Subcutaneous abdominal adipose tissue (tissue), 5 donors: ENCODE measurements around the gene RXRA.

Source experiments
- H3K27ac ChIP-seq: one replicate; pipeline ENCODE4 v1.7.0; 2013; ENCODE audit warnings: low read depth, mild to moderate bottlenecking, inconsistent platforms, low read length, moderate library complexity
- H3K27me3 ChIP-seq, 5 donors: one replicate each; pipeline ENCODE4 v1.7.0; 2013; ENCODE audit warnings: low read length in 5 of 5, inconsistent platforms in 1 of 5; ENCODE audit not compliant: control insufficient read depth in 5 of 5, insufficient read depth in 4 of 5
- H3K36me3 ChIP-seq, 5 donors: one replicate each; pipeline ENCODE4 v1.7.0; 2013; ENCODE audit warnings: low read length in 5 of 5; ENCODE audit not compliant: control insufficient read depth in 5 of 5, insufficient read depth in 5 of 5
- H3K4me1 ChIP-seq, 5 donors: one replicate each; pipeline ENCODE4 v1.7.0; 2013; ENCODE audit warnings: low read length in 5 of 5, mild to moderate bottlenecking in 3 of 5, moderate library complexity in 1 of 5; ENCODE audit not compliant: control insufficient read depth in 5 of 5, insufficient read depth in 5 of 5
- H3K4me3 ChIP-seq, 5 donors: one replicate each; pipeline ENCODE4 v1.7.0; 2013; ENCODE audit warnings: low read length in 5 of 5, low read depth in 1 of 5
- H3K9ac ChIP-seq, 5 donors: one replicate each; pipeline ENCODE4 v1.7.0; 2013; ENCODE audit warnings: low read length in 5 of 5, mild to moderate bottlenecking in 4 of 5, moderate library complexity in 3 of 5
- H3K9me3 ChIP-seq, 5 donors: one replicate each; pipeline ENCODE4 v1.7.0; 2013; ENCODE audit warnings: low read length in 5 of 5; ENCODE audit not compliant: control insufficient read depth in 5 of 5
- donor health status: healthy.
- donor health status: healthy.
- donor health status: healthy.
- donor health status: healthy.
- donor health status: healthy.

The RXRA gene

GRCh38 chr9:134350416-134350994 lies 24.2 kb downstream of the RXRA start:
- no peak overlapping the region for H3K27ac ChIP-seq

GRCh38 chr9:134351606-134352176 lies 25.4 kb downstream of the RXRA start:
- H3K9me3 ChIP-seq, result no peaks in the 10 kb centered on the region
- H3K9ac ChIP-seq, result peak overlapping the region in 1 of 5 donors; percentile 43
- H3K27me3 ChIP-seq, result no peaks in the 10 kb centered on the region
- no peak overlapping the region for H3K27ac ChIP-seq
- H3K4me3 ChIP-seq, result no peak overlapping the region
- peaks cover 0 to 6% (median 0%) of the 10 kb centered on the region in 5 donors for H3K36me3 ChIP-seq
- H3K4me1 ChIP-seq, result peaks cover 8 to 99% (median 93%) of the 10 kb centered on the region in 5 donors

More at GRCh38 chr9:134350416-134350994, 24.2 kb downstream of the RXRA start:
- peaks cover 0 to 6% (median 0%) of the 10 kb centered on the region in 5 donors for H3K36me3 ChIP-seq
- H3K4me3 ChIP-seq, result no peak overlapping the region
- peaks cover 9 to 99% (median 96%) of the 10 kb centered on the region in 5 donors for H3K4me1 ChIP-seq
- no peaks in the 10 kb centered on the region for H3K9me3 ChIP-seq
- no peaks in the 10 kb centered on the region for H3K27me3 ChIP-seq
- H3K9ac ChIP-seq, result peak overlapping the region in 1 of 5 donors; percentile 19

- no peaks in the 10 kb centered on the region for H3K27me3 ChIP-seq
- H3K4me1 ChIP-seq, result peaks cover 8 to 99% (median 93%) of the 10 kb centered on the region in 5 donors
- H3K9me3 ChIP-seq, result no peaks in the 10 kb centered on the region
- H3K27ac ChIP-seq, result no peak overlapping the region
- peaks cover 0 to 6% (median 0%) of the 10 kb centered on the region in 5 donors for H3K36me3 ChIP-seq
- no peak overlapping the region for H3K4me3 ChIP-seq
- peak overlapping the region in 1 of 5 donors; percentile 43 for H3K9ac ChIP-seq
These were observed 26.1 kb downstream of the RXRA start for GRCh38 chr9:134352247-134352933.

GRCh38 chr9:134353539-134353938 lies 27.3 kb downstream of the RXRA start:
- Histone ChIP-seq H3K4me1 (peaks cover 5 to 99% (median 92%) of the 10 kb centered on the region in 5 donors), H3K27me3 (no peaks in the 10 kb centered on the region), H3K9me3 (no peaks in the 10 kb centered on the region), H3K9ac (peak overlapping the region in 1 of 5 donors; percentile 17), H3K4me3 (no peak overlapping the region), H3K27ac (no peak overlapping the region), H3K36me3 (peaks cover 0 to 4% (median 0%) of the 10 kb centered on the region in 5 donors)

- no peaks in the 10 kb centered on the region for H3K27me3 ChIP-seq
- no peak overlapping the region for H3K9ac ChIP-seq
- H3K9me3 ChIP-seq, result no peaks in the 10 kb centered on the region
- H3K4me3 ChIP-seq, result no peak overlapping the region
- H3K27ac ChIP-seq, result no peak overlapping the region
- no peaks in the 10 kb centered on the region for H3K36me3 ChIP-seq
- peaks cover under 1 to 99% (median 92%) of the 10 kb centered on the region in 5 donors for H3K4me1 ChIP-seq
These were observed 28.9 kb downstream of the RXRA start for GRCh38 chr9:134355158-134355557.

GRCh38 chr9:134355561-134356279 lies 29.5 kb downstream of the RXRA start:
- Histone ChIP-seq H3K4me1 (peaks cover 0 to 99% (median 92%) of the 10 kb centered on the region in 5 donors), H3K9ac (peak overlapping the region in 1 of 5 donors; percentile 43), H3K4me3 (no peak overlapping the region), H3K9me3 (no peaks in the 10 kb centered on the region), H3K27ac (peak overlapping the region; percentile 60), H3K36me3 (no peaks in the 10 kb centered on the region), H3K27me3 (no peaks in the 10 kb centered on the region)

- Histone ChIP-seq H3K27ac (peak overlapping the region; percentile 60), H3K4me1 (peaks cover 0 to 99% (median 92%) of the 10 kb centered on the region in 5 donors), H3K36me3 (no peaks in the 10 kb centered on the region), H3K27me3 (no peaks in the 10 kb centered on the region), H3K9ac (peak overlapping the region in 2 of 5 donors; percentile 42 to 66), H3K9me3 (no peaks in the 10 kb centered on the region), H3K4me3 (no peak overlapping the region)
These were observed 30.5 kb downstream of the RXRA start for GRCh38 chr9:134356496-134357470.

- peaks cover 0 to 99% (median 91%) of the 10 kb centered on the region in 5 donors for H3K4me1 ChIP-seq
- no peaks in the 10 kb centered on the region for H3K27me3 ChIP-seq
- no peak overlapping the region for H3K4me3 ChIP-seq
- H3K36me3 ChIP-seq, result no peaks in the 10 kb centered on the region
- peak overlapping the region in 1 of 5 donors; percentile 11 for H3K9ac ChIP-seq
- peak overlapping the region; percentile 60 for H3K27ac ChIP-seq
- H3K9me3 ChIP-seq, result no peaks in the 10 kb centered on the region
These were observed 31.4 kb downstream of the RXRA start for GRCh38 chr9:134357631-134358025.

GRCh38 chr9:134358026-134358661 lies 31.9 kb downstream of the RXRA start:
- H3K9me3 ChIP-seq, result no peaks in the 10 kb centered on the region
- no peaks in the 10 kb centered on the region for H3K36me3 ChIP-seq
- peak overlapping the region; percentile 60 for H3K27ac ChIP-seq
- no peak overlapping the region for H3K4me3 ChIP-seq
- H3K4me1 ChIP-seq, result peaks cover 0 to 99% (median 91%) of the 10 kb centered on the region in 5 donors
- no peaks in the 10 kb centered on the region for H3K27me3 ChIP-seq
- peak overlapping the region in 1 of 5 donors; percentile 69 for H3K9ac ChIP-seq
